CD8-positive, alpha-beta memory T cell (primary cell): Measurements from ENCODE around the gene SEC14L3. TPM values are rescaled to one million over a fixed set of nuclear protein-coding genes. Genes with fewer than 3 reads are reported as not detected.
A peak's percentile ranks its signal among the peaks of the same experiment; 100 is the strongest.
"Not testable (repeated sequence)": the region's sequence is repeated elsewhere in the genome, so short reads cannot be mapped to it uniquely, and the experiment has no call there.

Experiments used
- CTCF ChIA-PET: fragments of 350-600 bp; sonication (Branson Sonifier 250); formaldehyde crosslinking; loops from one replicate; lab custom pipeline; 2021; ENCODE audit warnings: antibody characterized with exemption; lab: Charles Lee
- POLR2A ChIA-PET: fragments of 350-600 bp; sonication (Branson Sonifier 250); formaldehyde crosslinking; loops from one replicate; lab custom pipeline; 2021; ENCODE audit warnings: antibody characterized with exemption; lab: Charles Lee
- DNase-seq, 5 donors: peaks; one replicate each; pipeline versions ENCODE4 v3.0.0 to v3.0.0-alpha.2; 2020 to 2022; ENCODE audit warnings: mixed read lengths in 1 of 5
- H3K27ac ChIP-seq: one replicate; pipeline ENCODE4 v1.7.0; 2013; ENCODE audit warnings: low read depth, mild to moderate bottlenecking, low read length, moderate library complexity
- H3K27me3 ChIP-seq: 2 replicates; pipeline ENCODE4 v1.7.0; 2013; ENCODE audit warnings: low read length, mild to moderate bottlenecking; ENCODE audit not compliant: insufficient read depth, poor library complexity, severe bottlenecking
- H3K36me3 ChIP-seq: 2 replicates; pipeline ENCODE4 v1.7.0; 2013; ENCODE audit warnings: mild to moderate bottlenecking, low read length, moderate library complexity; ENCODE audit not compliant: insufficient read depth
- H3K4me1 ChIP-seq: 2 replicates; pipeline ENCODE4 v1.7.0; 2013; ENCODE audit warnings: mild to moderate bottlenecking, low read length, moderate library complexity; ENCODE audit not compliant: insufficient read depth
- H3K4me3 ChIP-seq: 2 replicates; pipeline ENCODE4 v1.7.0; 2013; ENCODE audit warnings: mild to moderate bottlenecking, low read length
- H3K9me3 ChIP-seq: 2 replicates; pipeline ENCODE4 v1.7.0; 2013; ENCODE audit warnings: mild to moderate bottlenecking, low read length
- H3K27ac Mint-ChIP-seq, 8 donors: one replicate each; pipeline ENCODE4 v1.8.0; 2020 to 2021; ENCODE audit warnings: mixed read lengths in 8 of 8, mild to moderate bottlenecking in 6 of 8, inconsistent platforms in 3 of 8, moderate library complexity in 3 of 8
- H3K27me3 Mint-ChIP-seq, 2 donors: one replicate each; pipeline ENCODE4 v1.8.0; 2020 to 2021; ENCODE audit warnings: mixed read lengths in 2 of 2, mild to moderate bottlenecking in 1 of 2, moderate library complexity in 1 of 2
- H3K36me3 Mint-ChIP-seq, 3 donors: one replicate each; pipeline ENCODE4 v1.8.0; 2020 to 2021; ENCODE audit warnings: mixed read lengths in 3 of 3, inconsistent platforms in 1 of 3, mild to moderate bottlenecking in 1 of 3
- H3K4me1 Mint-ChIP-seq, 3 donors: one replicate each; pipeline ENCODE4 v1.8.0; 2020 to 2021; ENCODE audit warnings: mixed read lengths in 3 of 3, inconsistent platforms in 1 of 3, mild to moderate bottlenecking in 1 of 3
- H3K4me3 Mint-ChIP-seq, 7 donors: one replicate each; pipeline ENCODE4 v1.8.0; 2020 to 2021; ENCODE audit warnings: mixed read lengths in 7 of 7, mild to moderate bottlenecking in 6 of 7, moderate library complexity in 4 of 7, inconsistent platforms in 2 of 7
- H3K9me3 Mint-ChIP-seq, 5 donors: one replicate each; pipeline ENCODE4 v1.8.0; 2020 to 2022; ENCODE audit warnings: mixed read lengths in 5 of 5, mild to moderate bottlenecking in 3 of 5, moderate library complexity in 2 of 5, inconsistent platforms in 1 of 5
- polyA plus RNA-seq: library from polyadenylated mRNA; unstranded; fragments of 300-500 nt; fragmentation: Illumina TruSeq; gene quantifications from one replicate; pipeline ENCODE4 v1.2.3, GENCODE V29; 2021
- total RNA-seq, 2 experiments: library from RNA; stranded (reverse); gene quantifications; one replicate each; pipeline ENCODE4 v1.2.3, GENCODE V29; 2021

The SEC14L3 gene
- total and polyA plus RNA-seq, 3 experiments from 2014 or later = not detected

DNA sequence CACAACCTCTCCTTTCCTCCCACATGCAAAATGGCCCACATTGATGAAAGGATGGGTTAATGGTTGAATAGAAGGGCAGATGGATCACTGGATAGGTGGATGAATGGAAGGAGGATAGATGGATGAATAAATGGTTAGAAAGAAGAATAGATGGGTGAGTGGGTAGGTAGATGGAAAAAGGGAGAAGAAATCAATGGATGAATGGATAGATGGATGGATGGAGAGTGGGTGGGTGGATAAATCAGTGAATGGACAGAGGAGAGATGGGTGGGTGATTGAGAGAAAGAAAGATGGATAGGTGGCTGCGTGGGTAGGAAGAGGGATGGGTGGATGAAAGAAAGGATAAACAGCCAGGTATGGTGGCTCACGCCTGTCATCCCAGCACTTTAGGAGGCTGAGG is 1.2 kb downstream of the SEC14L3 start:
- H3K9me3 ChIP-seq = no peaks in the 10 kb centered on the region
- no peaks in the 10 kb centered on the region for H3K27me3 ChIP-seq
- Mint-ChIP-seq H3K9me3 (peaks cover 0 to 2% (median 0%) of the 10 kb centered on the region in 5 donors), H3K4me1 (peaks cover 9 to 11% (median 11%) of the 10 kb centered on the region in 3 donors), H3K27me3 (peaks cover 26 to 49% of the 10 kb centered on the region in 2 donors), H3K36me3 (peaks cover 0 to 2% (median 0%) of the 10 kb centered on the region in 3 donors), H3K4me3 (no peak overlapping the region), H3K27ac (peak overlapping the region in 1 of 8 donors; percentile 1)
- ChIA-PET POLR2A (no interaction called here), CTCF (no interaction called here)
- no peak overlapping the region for H3K4me3 ChIP-seq
- no peaks in the 10 kb centered on the region for H3K36me3 ChIP-seq
- DNase-seq = no peak
- H3K4me1 ChIP-seq = no peaks in the 10 kb centered on the region
- no peak overlapping the region for H3K27ac ChIP-seq

DNA sequence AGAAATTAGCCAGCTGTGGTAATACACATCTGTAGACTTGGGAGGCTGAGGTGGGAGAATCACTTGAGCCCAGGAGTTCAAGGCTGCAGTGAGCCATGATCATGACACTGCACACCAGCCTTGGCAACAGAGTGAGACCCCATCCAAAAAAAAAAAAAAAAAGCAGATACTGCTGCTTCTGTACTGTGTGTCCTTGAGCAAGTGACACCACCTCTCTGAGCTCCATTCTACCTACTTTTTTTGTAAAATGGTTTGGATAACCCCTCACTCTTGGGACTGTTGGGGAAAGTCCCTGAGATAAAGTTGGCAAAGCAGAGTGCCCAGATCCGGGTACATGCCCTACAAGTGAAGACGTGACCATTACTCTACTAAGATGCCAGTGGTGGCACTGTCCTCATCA is 2.7 kb downstream of the SEC14L3 start:
- CTCF ChIA-PET = no interaction called here
- POLR2A ChIA-PET = no interaction called here
- H3K27ac ChIP-seq = no peak overlapping the region
- H3K4me1 Mint-ChIP-seq = peaks cover under 1 to 6% (median 5%) of the 10 kb centered on the region in 3 donors
- no peaks in the 10 kb centered on the region for H3K9me3 ChIP-seq
- H3K27me3 ChIP-seq = no peaks in the 10 kb centered on the region
- H3K4me3 ChIP-seq = no peak overlapping the region
- peaks cover 33 to 54% of the 10 kb centered on the region in 2 donors for H3K27me3 Mint-ChIP-seq
- H3K27ac Mint-ChIP-seq = no peak overlapping the region
- no peaks in the 10 kb centered on the region for H3K4me1 ChIP-seq
- no peaks in the 10 kb centered on the region for H3K36me3 ChIP-seq
- H3K9me3 Mint-ChIP-seq = peaks cover 0 to 5% (median 0%) of the 10 kb centered on the region in 5 donors
- no peak overlapping the region for H3K4me3 Mint-ChIP-seq
- no peak for DNase-seq
- peaks cover 0 to 12% (median 0%) of the 10 kb centered on the region in 3 donors for H3K36me3 Mint-ChIP-seq

DNA sequence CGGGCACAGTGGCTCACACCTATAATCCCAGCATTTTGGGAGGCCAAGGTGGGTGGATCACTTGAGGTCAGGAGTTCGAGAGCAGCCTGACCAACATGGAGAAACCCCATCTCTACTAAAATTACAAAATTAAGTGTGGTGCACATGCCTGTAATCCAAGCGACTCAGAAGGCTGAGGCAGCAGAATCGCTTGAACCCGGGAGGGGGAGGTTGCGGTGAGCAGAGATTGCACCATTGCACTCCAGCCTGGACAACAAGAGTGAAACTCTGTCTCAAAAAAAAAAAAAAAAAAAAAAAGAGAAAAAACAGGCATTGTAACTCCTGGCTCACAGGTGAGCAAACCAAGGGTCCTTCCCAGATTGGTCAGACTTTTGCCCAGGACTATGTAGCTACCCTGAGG is 11.3 kb downstream of the SEC14L3 start:
- CTCF ChIA-PET, H3K9me3 Mint-ChIP-seq, H3K27me3 ChIP-seq, DNase-seq, H3K4me1 Mint-ChIP-seq, H3K27ac ChIP-seq, H3K4me1 ChIP-seq, H3K4me3 Mint-ChIP-seq, H3K27ac Mint-ChIP-seq, H3K36me3 ChIP-seq, H3K9me3 ChIP-seq, H3K4me3 ChIP-seq: not testable (repeated sequence)
- POLR2A ChIA-PET = interaction anchor here (0.6 to 0.7 kb wide), 2 partner anchors 21 to 360 kb away, joined by 3 to 4 read pairs; no protein-coding TSS in a partner anchor
- H3K36me3 Mint-ChIP-seq = peaks cover 0 to 13% (median 0%) of the 10 kb centered on the region in 3 donors
- peaks cover 34 to 70% of the 10 kb centered on the region in 2 donors for H3K27me3 Mint-ChIP-seq

DNA sequence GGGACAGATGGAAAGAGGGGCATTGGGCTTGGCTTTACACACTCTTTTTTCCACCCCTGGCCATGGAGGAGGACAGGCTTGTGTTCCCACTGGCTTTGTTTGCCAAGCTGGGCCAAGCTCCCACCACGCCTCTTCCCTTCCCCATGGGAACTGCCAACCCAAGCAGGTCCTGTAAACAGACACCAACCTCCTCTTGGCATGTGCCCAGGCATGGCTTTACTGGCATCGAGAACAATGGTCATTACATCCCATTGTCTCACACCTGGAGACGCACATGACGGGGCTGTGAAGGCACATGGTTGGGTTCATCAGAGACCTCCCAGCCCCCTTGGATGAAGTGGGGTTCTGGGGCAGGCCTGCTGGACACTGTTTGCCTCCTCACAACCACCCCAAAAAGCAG is 11.7 kb downstream of the SEC14L3 start:
- no peak overlapping the region for H3K27ac ChIP-seq
- H3K27ac Mint-ChIP-seq = no peak overlapping the region

DNA sequence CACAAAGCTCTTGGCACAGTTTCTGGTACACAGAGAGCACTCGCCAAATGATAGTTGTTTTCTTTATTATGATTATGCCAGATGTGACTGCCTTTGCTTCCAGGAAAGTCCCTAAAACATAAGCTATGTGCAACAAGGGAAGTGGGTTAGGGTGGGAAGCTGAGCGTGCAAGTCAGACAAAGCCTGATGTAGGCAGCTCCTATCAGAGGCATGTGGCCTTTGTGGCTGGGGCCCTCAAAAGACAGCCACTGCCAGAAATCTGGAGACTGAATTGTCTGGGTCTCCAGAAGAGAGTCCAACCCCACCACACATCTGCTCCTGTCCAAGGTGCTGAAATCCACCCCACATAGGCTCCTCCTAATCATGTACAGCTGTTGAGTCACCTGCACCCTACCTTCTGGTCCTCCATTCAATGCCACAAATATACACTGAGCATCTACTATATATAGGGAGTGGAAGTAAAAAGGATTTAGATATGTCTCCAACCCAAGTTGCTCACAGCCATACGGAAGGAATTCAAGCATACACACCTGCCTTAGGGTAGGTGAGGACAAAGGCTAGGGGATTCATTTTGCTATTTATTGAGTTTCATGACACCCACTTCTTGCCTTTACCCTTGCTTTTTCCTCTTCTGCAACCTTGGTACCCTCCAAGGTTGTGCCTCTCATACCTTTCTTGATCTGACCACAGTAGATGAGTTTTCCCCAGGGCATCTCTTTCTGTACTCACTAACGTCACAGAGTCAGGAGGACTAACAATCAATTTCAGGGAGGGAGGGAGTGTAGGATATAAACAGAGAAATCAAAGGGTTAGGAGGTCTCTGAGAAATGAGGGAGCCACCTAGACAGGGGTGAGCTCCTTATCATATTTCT is 12.4 kb downstream of the SEC14L3 start:
- no peak overlapping the region for H3K4me3 Mint-ChIP-seq
- H3K27me3 ChIP-seq = no peaks in the 10 kb centered on the region
- H3K27me3 Mint-ChIP-seq = peaks cover 26 to 62% of the 10 kb centered on the region in 2 donors
- DNase-seq = no peak
- ChIA-PET CTCF (no interaction called here), POLR2A (no interaction called here)
- H3K9me3 ChIP-seq = no peaks in the 10 kb centered on the region
- no peak overlapping the region for H3K27ac ChIP-seq
- peaks cover 0 to 2% (median 0%) of the 10 kb centered on the region in 5 donors for H3K9me3 Mint-ChIP-seq
- H3K27ac Mint-ChIP-seq = peak overlapping the region in 1 of 8 donors; percentile 1
- no peaks in the 10 kb centered on the region for H3K4me1 Mint-ChIP-seq
- no peak overlapping the region for H3K4me3 ChIP-seq
- no peaks in the 10 kb centered on the region for H3K36me3 ChIP-seq
- peaks cover 0 to 4% (median 0%) of the 10 kb centered on the region in 3 donors for H3K36me3 Mint-ChIP-seq
- no peaks in the 10 kb centered on the region for H3K4me1 ChIP-seq

More for the DNA sequence above, 11.7 kb downstream of the SEC14L3 start:
- ChIA-PET CTCF (no interaction called here), POLR2A (no interaction called here)
- H3K4me1 Mint-ChIP-seq = no peaks in the 10 kb centered on the region
- no peaks in the 10 kb centered on the region for H3K27me3 ChIP-seq
- no peak overlapping the region for H3K4me3 ChIP-seq
- H3K36me3 Mint-ChIP-seq = peaks cover 0 to 11% (median 0%) of the 10 kb centered on the region in 3 donors
- H3K4me1 ChIP-seq = no peaks in the 10 kb centered on the region
- no peak overlapping the region for H3K4me3 Mint-ChIP-seq
- no peaks in the 10 kb centered on the region for H3K36me3 ChIP-seq
- H3K9me3 Mint-ChIP-seq = peaks cover 0 to 5% (median 0%) of the 10 kb centered on the region in 5 donors
- peaks cover 30 to 69% of the 10 kb centered on the region in 2 donors for H3K27me3 Mint-ChIP-seq
- H3K9me3 ChIP-seq = no peaks in the 10 kb centered on the region
- no peak for DNase-seq

DNA sequence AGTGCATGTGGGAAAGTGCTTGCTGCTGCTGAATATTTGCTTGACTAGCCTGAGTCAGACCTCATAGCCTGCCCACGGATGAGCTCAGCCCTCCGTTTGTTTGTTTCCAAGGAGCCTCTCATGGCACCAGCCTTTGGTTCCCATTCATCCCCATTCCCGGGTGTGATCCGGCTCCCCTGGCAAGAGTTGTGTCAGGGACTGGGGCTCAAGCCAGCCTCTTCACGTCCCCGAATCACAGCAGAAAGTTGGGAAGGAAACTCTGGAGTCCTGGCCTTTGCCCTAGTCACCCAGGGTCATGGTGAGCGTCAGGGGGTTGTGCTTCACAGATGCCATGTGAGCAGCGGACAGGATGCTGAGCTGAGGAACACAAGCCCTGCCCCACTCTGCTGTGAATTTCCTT is 13.8 kb downstream of the SEC14L3 start:
- Mint-ChIP-seq H3K27ac (no peak overlapping the region), H3K9me3 (peaks cover 0 to 2% (median 0%) of the 10 kb centered on the region in 5 donors), H3K36me3 (peaks cover 0 to 4% (median 0%) of the 10 kb centered on the region in 3 donors), H3K4me3 (no peak overlapping the region), H3K27me3 (peaks cover 28 to 63% of the 10 kb centered on the region in 2 donors), H3K4me1 (no peaks in the 10 kb centered on the region)
- Histone ChIP-seq H3K36me3 (no peaks in the 10 kb centered on the region), H3K9me3 (no peaks in the 10 kb centered on the region), H3K4me3 (no peak overlapping the region), H3K4me1 (no peaks in the 10 kb centered on the region), H3K27me3 (no peaks in the 10 kb centered on the region), H3K27ac (no peak overlapping the region)
- ChIA-PET CTCF (interaction anchor here (1.1 kb wide), 2 partner anchors 13 to 20 kb away, joined by 3 to 5 read pairs; no protein-coding TSS in a partner anchor), POLR2A (no interaction called here)
- DNase-seq = no peak

DNA sequence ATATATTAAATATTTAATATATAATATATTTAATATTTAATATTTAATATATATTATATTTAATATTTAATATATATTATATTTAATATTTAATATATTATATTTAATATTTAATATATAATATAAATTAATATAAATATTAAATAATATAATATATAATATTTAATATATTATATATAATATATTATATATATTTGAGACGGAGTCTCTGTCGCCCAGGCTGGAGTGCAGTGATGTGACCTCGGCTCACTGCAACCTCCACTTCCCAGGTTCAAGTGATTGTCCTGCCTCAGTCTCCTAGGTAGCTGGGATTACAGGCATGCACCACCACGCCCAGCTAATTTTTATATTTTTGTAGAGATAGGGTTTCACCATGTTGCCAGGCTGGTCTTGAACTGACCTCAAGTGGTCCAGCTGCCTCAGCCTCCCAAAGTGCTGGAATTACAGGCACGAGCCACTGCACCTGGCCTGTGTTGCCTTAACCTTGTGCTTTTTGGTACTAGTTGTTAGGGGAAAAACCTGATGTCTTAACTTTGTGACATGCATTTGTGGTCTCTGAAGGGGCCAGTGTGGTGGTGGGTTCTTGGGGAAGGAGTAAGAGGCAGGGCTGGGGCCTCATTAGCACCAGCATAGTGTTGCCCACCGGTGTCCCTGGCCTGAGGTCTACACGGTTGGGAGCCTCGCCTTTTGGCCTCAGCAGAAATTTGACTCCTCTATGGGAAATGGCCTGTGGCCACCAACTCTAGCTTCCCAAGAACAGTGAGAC is 16.6 kb downstream of the SEC14L3 start:
- H3K4me3 ChIP-seq = no peak overlapping the region
- Mint-ChIP-seq H3K27ac (no peak overlapping the region), H3K4me3 (no peak overlapping the region), H3K36me3 (peaks cover 0 to 4% (median 0%) of the 10 kb centered on the region in 3 donors), H3K4me1 (no peaks in the 10 kb centered on the region), H3K9me3 (peaks cover 0 to 2% (median 0%) of the 10 kb centered on the region in 5 donors), H3K27me3 (peaks cover 29 to 69% of the 10 kb centered on the region in 2 donors)
- DNase-seq = no peak
- ChIA-PET POLR2A (no interaction called here), CTCF (interaction anchor here (1.2 kb wide), 1 partner anchor 14 kb away, joined by 3 read pairs; no protein-coding TSS in a partner anchor)
- no peaks in the 10 kb centered on the region for H3K9me3 ChIP-seq
- no peaks in the 10 kb centered on the region for H3K36me3 ChIP-seq
- no peak overlapping the region for H3K27ac ChIP-seq
- H3K4me1 ChIP-seq = no peaks in the 10 kb centered on the region
- no peaks in the 10 kb centered on the region for H3K27me3 ChIP-seq
